ENCODE measurements around the gene AZU1.
"Not testable (repeated sequence)": the region's sequence is repeated elsewhere in the genome, so short reads cannot be mapped to it uniquely, and the experiment has no call there.

Gene AZU1

GRCh38 chr19:875265-875879, 47.7 kb downstream of the AZU1 start:
- DNase-seq = no peak

GRCh38 chr19:876089-876488, 48.5 kb downstream of the AZU1 start:
- DNase-seq = no peak

GRCh38 chr19:876780-877314, 49.2 kb downstream of the AZU1 start:
- DNase-seq = no peak

GRCh38 chr19:877992-878660, 50.5 kb downstream of the AZU1 start:
- DNase-seq = not testable (repeated sequence)

- DNase-seq = not testable (repeated sequence)
Observed at GRCh38 chr19:878751-879561, 51.3 kb downstream of the AZU1 start.

- no peak for DNase-seq
Observed at GRCh38 chr19:879711-880438, 52.2 kb downstream of the AZU1 start.
